GM18873 (cell line): ENCODE results near the gene AMELX.

ENCODE experiments used
- ATAC-seq: cut with Tn5 transposase; IDR thresholded peaks from one replicate; pipeline ENCODE4 v1.9.1; 2021; ENCODE audit warnings: mild to moderate bottlenecking, moderate library complexity, moderate number of reproducible peaks; ENCODE audit not compliant: unreplicated experiment, low FRiP score

The AMELX gene

DNA sequence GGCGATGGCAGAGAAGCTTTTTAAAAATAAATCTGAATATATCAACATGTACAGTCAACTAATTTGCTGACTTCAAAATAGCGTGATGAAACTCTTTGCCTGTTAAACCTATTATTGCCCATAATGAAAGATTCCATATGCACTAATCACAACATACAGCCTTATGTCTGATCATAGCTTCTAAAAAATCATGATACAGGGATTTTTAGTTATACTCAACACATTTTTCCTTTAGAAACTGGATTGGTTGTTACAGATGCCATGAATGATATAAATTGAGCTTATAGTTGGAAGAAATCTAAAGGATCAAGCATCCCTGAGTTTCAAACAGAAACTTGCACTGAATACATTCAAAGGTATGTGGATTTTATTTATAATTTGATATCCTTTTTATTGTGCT is at the start of gene AMELX:
AMELX (plus strand) TSS at position 301 of the 400 bp plus-strand sequence. CDS start 1,376 bp downstream, outside the sequence.
- ATAC-seq, result no peak

- ATAC-seq, result no peak
Measured at GRCh38 chrX:11244636-11245035, 48.6 kb upstream of the AMELX start.

DNA sequence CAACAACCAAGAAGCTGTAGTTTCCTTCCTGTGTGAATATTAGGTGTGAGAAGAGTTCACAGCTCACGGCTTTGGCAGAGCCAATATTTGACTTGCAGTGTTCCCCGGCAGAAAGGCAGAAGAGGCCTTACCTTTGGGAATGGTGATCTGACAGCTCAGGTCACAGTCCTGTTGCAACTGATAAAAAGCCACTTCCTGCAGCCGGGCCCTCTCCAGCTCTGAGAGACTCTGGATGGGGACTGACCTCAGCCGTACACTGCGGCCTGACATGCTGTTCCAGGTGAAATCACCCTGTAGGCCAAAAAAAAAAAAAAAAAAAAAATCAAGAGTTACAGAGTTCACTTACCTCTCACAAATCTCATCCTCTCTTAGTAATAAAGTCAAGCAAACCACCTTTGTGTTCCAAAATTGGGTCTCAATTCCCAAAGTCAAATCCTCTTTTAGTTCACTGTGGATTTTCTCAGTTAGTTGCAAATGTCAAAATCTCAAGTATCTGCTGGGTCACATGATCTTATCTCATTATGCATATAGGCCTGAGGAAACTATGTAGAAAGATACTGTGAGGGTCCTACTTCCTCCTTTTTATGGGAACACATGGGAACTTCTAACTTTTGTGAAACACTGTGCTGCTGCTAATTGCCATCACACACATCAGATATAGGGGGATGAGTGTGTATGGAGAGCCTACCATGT is 38.6 kb upstream of the AMELX start:
- no peak for ATAC-seq

- no peak for ATAC-seq
Measured at GRCh38 chrX:11257290-11257689, 35.9 kb upstream of the AMELX start.

GRCh38 chrX:11257711-11258110 is 35.5 kb upstream of the AMELX start:
- no peak for ATAC-seq

DNA sequence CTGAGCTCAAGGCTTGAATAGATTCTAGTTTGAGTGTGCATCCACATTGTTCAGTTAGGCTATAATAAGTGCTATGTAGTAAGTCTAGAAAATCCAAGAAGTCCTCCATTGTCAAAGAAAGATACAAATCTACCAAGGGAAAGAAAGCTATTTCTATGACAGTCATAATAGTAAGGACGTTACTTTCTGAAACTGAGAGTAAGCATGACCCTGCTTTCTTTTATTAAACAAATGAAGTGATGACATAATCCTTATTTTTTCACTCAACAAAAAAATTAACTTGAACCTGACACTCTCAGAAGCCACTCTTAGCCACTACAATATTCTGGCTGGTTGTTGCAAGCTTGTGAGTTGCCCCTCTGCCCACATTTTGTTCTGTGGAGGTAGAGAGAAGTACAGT is 33.8 kb upstream of the AMELX start:
- ATAC-seq, result no peak

DNA sequence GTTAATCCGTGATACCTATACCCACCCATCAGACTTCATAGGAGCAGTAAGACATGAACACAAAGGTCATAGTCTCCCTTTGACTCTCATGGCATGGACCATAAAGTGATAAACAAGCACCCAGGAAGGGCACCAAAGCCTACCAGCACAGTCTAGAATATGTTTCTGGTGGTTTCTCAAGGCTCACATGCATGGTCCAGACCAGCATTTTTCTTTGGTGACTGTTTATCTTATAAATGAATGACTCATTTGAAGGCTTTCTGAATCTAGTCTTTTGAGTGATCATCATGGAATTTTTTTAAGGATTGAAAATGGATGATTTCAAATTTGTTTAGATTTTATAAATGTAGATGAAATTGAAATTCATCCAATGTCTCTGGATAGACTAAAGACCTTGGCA is 32.0 kb upstream of the AMELX start:
- ATAC-seq, result no peak

- ATAC-seq, result no peak
Measured at GRCh38 chrX:11264925-11265324, 28.3 kb upstream of the AMELX start.

DNA sequence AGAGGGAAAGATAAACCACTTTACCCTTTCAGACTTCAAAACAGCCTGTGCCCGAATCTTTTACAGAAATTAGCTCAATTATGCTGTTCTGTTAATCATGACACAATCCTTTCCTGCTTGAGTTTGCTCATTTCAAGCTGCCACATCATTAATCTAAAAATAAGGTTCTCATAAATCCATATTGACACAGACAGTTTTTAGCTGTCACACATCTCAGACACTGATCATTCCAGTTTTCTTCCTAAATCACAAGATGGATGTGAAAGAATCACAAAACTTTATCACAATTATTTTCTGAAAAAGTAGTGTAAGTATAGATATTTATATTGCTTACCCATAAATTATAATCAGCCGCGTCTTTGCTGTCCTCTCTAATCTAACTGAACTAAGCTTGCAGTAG is 27.9 kb upstream of the AMELX start:
- no peak for ATAC-seq

DNA sequence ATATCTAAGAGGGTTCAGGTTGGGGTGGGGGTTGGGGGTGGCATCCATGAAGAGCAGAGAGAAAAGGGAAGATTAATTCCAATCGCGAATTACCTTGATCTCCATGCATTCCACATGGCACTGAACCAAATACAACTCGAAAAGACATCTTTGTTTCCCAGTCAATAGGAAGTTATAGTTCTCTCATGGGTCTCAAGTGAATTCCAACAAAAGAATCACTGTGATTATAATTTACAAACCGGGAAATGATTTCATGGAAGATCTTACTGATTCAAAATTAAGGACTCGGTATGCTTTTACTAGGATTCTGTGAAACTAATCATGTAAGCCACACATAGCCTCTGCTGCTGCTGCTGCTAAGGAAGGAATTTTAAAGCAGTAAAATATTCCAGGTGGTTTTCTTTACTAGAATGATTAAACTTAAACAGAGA is 26.6 kb upstream of the AMELX start:
- no peak for ATAC-seq

GRCh38 chrX:11267425-11267824 is 25.8 kb upstream of the AMELX start:
- ATAC-seq, result no peak

DNA sequence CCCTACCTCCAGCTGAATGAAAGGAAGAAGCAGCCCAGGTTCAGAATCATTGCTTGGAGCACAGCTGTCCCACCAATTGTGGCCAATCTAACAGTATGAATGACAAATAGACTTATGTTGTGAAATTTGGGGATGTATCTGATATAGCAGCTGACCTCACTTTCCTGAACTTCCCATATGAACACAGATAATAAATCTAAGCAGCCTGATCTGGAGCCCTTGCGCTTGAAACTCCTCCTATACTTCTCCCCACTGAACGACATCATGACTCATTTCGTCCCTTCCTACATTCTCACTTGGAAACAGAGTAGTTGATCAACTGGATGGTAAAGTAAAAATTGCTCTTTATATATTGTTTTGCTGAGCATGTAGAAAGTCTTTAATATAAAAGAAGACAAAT is 24.2 kb upstream of the AMELX start:
- ATAC-seq, result no peak

- ATAC-seq, result no peak
Measured at GRCh38 chrX:11269996-11270395, 23.2 kb upstream of the AMELX start.

DNA sequence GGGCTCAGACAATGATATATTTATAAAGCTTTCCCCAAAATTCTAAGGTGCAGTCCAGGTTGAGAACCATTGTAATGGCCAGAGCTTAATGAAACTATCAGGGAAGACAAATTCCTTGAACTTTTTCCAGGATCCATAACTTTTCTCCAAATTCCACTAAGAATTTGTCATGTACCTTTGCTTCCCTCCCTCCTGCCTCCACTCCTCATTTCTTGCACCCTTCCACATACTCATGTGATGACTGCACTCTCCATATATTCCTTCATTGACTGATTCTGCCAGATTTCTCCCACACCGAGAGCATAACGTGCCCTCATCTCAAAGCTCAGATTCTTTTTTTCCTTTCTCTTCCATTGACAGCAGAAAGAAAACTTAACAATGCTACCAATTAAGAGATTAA is 20.9 kb upstream of the AMELX start:
- no peak for ATAC-seq

DNA sequence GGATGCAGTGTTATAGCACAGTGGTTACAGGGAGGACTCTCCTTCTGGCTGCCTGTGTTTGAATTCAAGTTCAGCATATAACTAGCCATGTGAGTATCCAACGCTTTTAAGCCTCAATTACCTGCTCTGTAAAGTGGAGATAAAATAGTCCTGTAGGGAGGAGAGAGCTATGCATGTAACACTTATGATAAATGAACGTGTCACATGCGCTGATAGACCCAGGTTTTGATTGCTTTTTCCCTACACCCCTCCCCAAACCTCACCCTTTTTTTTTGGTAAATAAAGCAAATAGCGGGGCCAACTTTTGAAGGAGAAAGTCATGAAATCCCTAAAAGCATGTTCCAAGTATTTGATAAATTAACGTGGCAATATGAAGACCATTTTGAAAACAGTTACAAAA is 20.4 kb upstream of the AMELX start:
- ATAC-seq, result no peak

DNA sequence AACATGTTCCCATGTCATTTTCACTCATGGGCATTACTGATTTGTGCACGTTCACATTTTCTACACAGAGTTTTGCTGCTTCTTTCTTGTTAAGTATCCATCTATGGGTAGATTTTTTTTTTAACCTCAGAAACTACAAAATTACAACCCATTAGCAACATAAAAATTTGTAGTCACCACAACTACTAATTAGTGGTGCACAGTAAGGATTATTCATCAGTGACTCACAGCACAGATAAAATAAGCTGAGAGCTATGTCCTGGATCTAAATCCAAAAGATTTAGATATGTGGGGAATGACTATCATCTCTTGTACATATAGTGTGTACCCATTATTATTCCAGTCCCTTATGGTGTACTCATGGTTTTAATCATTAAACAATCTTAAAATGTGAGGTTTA is 19.7 kb upstream of the AMELX start:
- no peak for ATAC-seq

DNA sequence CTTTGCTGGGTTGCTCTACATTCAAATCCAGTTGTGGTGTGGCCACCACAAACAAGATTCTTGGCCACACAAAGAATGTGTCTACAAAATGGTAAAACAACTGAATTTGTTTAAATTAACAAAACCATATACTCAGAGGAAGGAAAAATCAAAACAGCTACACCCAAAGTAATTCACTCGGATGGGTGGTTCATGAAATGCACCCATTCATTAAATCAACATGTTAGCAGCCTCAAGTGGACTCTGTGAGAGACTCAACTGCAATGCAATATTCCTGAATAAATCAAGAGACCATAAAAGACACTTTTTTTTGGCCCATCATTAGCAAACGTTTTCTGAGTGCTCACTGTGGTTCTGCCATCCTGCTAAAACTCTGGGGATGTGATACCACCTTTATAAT is 11.2 kb upstream of the AMELX start:
- ATAC-seq, result no peak

GRCh38 chrX:11285651-11286050 is 7.6 kb upstream of the AMELX start:
- ATAC-seq, result no peak

- no peak for ATAC-seq
Measured at GRCh38 chrX:11287505-11287904, 5.7 kb upstream of the AMELX start.

DNA sequence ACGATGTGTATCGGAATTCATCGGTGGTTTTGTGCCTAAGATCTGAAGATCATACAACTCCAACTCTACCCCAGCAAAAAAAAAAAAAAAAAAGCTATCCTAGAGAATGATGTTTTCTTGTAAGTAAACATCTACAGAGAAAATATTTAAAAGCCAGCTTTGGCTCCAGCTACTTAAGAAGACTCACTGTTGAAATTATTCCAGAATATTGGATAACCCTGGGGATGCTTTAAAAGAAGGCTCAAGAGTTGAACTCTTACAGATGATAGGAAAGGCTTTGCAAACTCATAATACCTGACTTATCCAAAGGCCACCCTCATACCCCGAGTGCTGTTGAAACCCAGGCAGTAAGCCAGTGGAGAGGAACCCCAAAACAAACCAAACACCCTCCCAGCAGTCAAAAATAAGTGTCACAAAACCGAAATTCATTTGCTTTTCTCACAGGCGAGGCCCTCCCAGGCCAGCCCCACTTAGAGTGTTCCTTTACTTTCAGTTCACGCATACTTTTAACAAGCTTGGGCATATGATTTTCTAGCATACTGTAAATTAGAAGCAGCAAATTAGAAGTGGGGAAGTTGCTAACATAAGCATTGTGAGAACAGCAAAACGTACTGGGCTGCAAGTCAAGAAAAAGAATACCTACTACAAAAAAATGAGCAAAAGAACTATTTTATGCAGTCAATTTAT is 2.7 kb upstream of the AMELX start:
- no peak for ATAC-seq

DNA sequence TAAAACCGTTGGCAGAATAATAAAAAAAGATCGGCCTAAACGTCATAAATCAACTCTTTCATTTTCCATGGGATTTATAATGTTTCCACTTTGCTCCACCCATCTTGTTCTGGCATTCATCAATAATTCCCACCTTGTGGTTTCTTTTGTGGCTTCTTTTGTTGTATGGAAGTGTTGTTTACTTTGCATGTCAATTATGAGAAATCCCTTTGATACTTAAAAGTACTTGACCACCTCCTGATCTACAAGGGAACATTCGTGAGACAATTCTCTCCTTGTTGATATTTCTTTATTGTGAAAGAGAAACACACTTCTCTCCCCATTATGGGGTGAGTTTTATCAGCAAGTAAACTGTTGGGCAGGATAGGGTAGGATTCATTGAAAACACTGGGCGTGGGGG is 2.8 kb downstream of the AMELX start:
- no peak for ATAC-seq

DNA sequence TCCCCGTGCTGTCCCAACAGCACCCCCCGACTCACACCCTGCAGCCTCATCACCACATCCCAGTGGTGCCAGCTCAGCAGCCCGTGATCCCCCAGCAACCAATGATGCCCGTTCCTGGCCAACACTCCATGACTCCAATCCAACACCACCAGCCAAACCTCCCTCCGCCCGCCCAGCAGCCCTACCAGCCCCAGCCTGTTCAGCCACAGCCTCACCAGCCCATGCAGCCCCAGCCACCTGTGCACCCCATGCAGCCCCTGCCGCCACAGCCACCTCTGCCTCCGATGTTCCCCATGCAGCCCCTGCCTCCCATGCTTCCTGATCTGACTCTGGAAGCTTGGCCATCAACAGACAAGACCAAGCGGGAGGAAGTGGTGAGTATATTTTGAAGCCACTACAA is 5.4 kb downstream of the AMELX start:
- no peak for ATAC-seq
